ENCODE measurements around the gene FMNL1.

- TF ChIP-seq SUZ12 (IDR thresholded peaks at IDR 0.05; ENCODE audit: extremely low read depth, insufficient read depth, insufficient read length) (no peak), YY1 (IDR thresholded peaks at IDR 0.05; ENCODE audit: insufficient read depth, insufficient read length) (no peak), ZNF274 (IDR thresholded peaks at IDR 0.05; ENCODE audit: low read depth, low read length) (no peak)
These were observed 67.1 kb downstream of the FMNL1 start for GRCh38 chr17:45288825-45289224.
